ENCODE data around the gene CDX1. TPM values are rescaled to one million over a fixed set of nuclear protein-coding genes. Genes with fewer than 3 reads are reported as not detected.

CDX1 gene
- total RNA-seq, 1 donor from 2014 or later = not detected

GRCh38 chr5:150190987-150191386 lies 24.4 kb downstream of the CDX1 start:
- H2AFZ ChIP-seq (replicated peaks) = no peak overlapping the region

GRCh38 chr5:150192462-150192861 lies 25.9 kb downstream of the CDX1 start:
- Histone ChIP-seq H3K4me1 (peaks cover 9% of the 10 kb centered on the region), H3F3A (ENCODE audit: low read depth) (no peaks in the 10 kb centered on the region), H3K4me2 (no peak overlapping the region), H3K27ac (no peak overlapping the region), H3K9ac (no peak overlapping the region), H3K9me3 (ENCODE audit: low read depth) (no peaks in the 10 kb centered on the region), H4K20me1 (ENCODE audit: low read depth) (peaks cover 5% of the 10 kb centered on the region), H3K4me3 (no peak overlapping the region), H2AFZ (replicated peaks) (no peak overlapping the region), H3K36me3 (no peaks in the 10 kb centered on the region), H3K27me3 (peaks cover 65% of the 10 kb centered on the region), H3K79me2 (ENCODE audit: low read depth) (no peaks in the 10 kb centered on the region)
- no peak overlapping the region for H3K27ac Mint-ChIP-seq
- no peaks in the 10 kb centered on the region for H3K9me3 Mint-ChIP-seq
- H3K4me3 Mint-ChIP-seq = no peak overlapping the region
- H3K4me1 Mint-ChIP-seq = peaks cover 11% of the 10 kb centered on the region
- TF ChIP-seq CTCF (IDR thresholded peaks at IDR 0.05) = no peak
- no peak for TF ChIP-seq EZH2 (IDR thresholded peaks at IDR 0.05)
- no peak for TF ChIP-seq EZH2phosphoT487 (IDR thresholded peaks at IDR 0.05)
- DNase-seq (ENCODE audit: low spot score) = no peak
- peaks cover 38% of the 10 kb centered on the region for H3K27me3 Mint-ChIP-seq (ENCODE audit: insufficient read depth, low read depth)
- no peaks in the 10 kb centered on the region for H3K36me3 Mint-ChIP-seq

More at GRCh38 chr5:150190987-150191386, 24.4 kb downstream of the CDX1 start:
- H3K9me3 ChIP-seq (ENCODE audit: low read depth) = no peaks in the 10 kb centered on the region
- H3K4me3 ChIP-seq = no peak overlapping the region
- no peaks in the 10 kb centered on the region for H3K79me2 ChIP-seq (ENCODE audit: low read depth)
- no peaks in the 10 kb centered on the region for H3F3A ChIP-seq (ENCODE audit: low read depth)
- peaks cover 5% of the 10 kb centered on the region for H4K20me1 ChIP-seq (ENCODE audit: low read depth)
- no peak for DNase-seq (ENCODE audit: low spot score)
- no peak overlapping the region for H3K9ac ChIP-seq
- Mint-ChIP-seq H3K27ac (no peak overlapping the region), H3K27me3 (ENCODE audit: insufficient read depth, low read depth) (peaks cover 42% of the 10 kb centered on the region), H3K4me1 (peaks cover 14% of the 10 kb centered on the region), H3K36me3 (no peaks in the 10 kb centered on the region), H3K4me3 (no peak overlapping the region), H3K9me3 (no peaks in the 10 kb centered on the region)
- no peak overlapping the region for H3K4me2 ChIP-seq
- H3K27me3 ChIP-seq = peaks cover 79% of the 10 kb centered on the region
- peaks cover 12% of the 10 kb centered on the region for H3K4me1 ChIP-seq
- no peaks in the 10 kb centered on the region for H3K36me3 ChIP-seq
- no peak overlapping the region for H3K27ac ChIP-seq
- TF ChIP-seq EZH2phosphoT487 (IDR thresholded peaks at IDR 0.05) = no peak

GRCh38 chr5:150195736-150196485 lies 29.3 kb downstream of the CDX1 start:
- TF ChIP-seq CTCF (IDR thresholded peaks at IDR 0.05) (no peak), EZH2 (IDR thresholded peaks at IDR 0.05) (no peak), EZH2phosphoT487 (IDR thresholded peaks at IDR 0.05) (no peak)
- Histone ChIP-seq H3K4me2 (no peak overlapping the region), H3K9me3 (ENCODE audit: low read depth) (no peaks in the 10 kb centered on the region), H3F3A (ENCODE audit: low read depth) (no peaks in the 10 kb centered on the region), H3K27me3 (peaks cover 39% of the 10 kb centered on the region), H4K20me1 (ENCODE audit: low read depth) (no peaks in the 10 kb centered on the region), H3K4me3 (no peak overlapping the region), H3K79me2 (ENCODE audit: low read depth) (no peaks in the 10 kb centered on the region), H3K9ac (no peak overlapping the region), H2AFZ (replicated peaks) (no peak overlapping the region), H3K36me3 (no peaks in the 10 kb centered on the region), H3K4me1 (no peaks in the 10 kb centered on the region), H3K27ac (no peak overlapping the region)
- Mint-ChIP-seq H3K27ac (no peak overlapping the region), H3K9me3 (no peaks in the 10 kb centered on the region), H3K36me3 (no peaks in the 10 kb centered on the region), H3K27me3 (ENCODE audit: insufficient read depth, low read depth) (peaks cover 24% of the 10 kb centered on the region), H3K4me3 (no peak overlapping the region), H3K4me1 (peaks cover 7% of the 10 kb centered on the region)
- DNase-seq (ENCODE audit: low spot score) = no peak

GRCh38 chr5:150196514-150196913 lies 29.9 kb downstream of the CDX1 start:
- H4K20me1 ChIP-seq (ENCODE audit: low read depth) = no peaks in the 10 kb centered on the region
- H3K9ac ChIP-seq = no peak overlapping the region
- no peaks in the 10 kb centered on the region for H3K9me3 Mint-ChIP-seq
- H3K4me1 Mint-ChIP-seq = peaks cover 5% of the 10 kb centered on the region
- no peaks in the 10 kb centered on the region for H3K9me3 ChIP-seq (ENCODE audit: low read depth)
- peaks cover 33% of the 10 kb centered on the region for H3K27me3 ChIP-seq
- DNase-seq (ENCODE audit: low spot score) = no peak
- H3K4me3 Mint-ChIP-seq = no peak overlapping the region
- no peak overlapping the region for H3K4me2 ChIP-seq
- H3K4me1 ChIP-seq = no peaks in the 10 kb centered on the region
- no peaks in the 10 kb centered on the region for H3K79me2 ChIP-seq (ENCODE audit: low read depth)
- H3F3A ChIP-seq (ENCODE audit: low read depth) = no peaks in the 10 kb centered on the region
- no peak overlapping the region for H3K27ac Mint-ChIP-seq
- H3K36me3 Mint-ChIP-seq = no peaks in the 10 kb centered on the region
- no peak overlapping the region for H2AFZ ChIP-seq (replicated peaks)
- no peak overlapping the region for H3K4me3 ChIP-seq
- no peak for TF ChIP-seq EZH2phosphoT487 (IDR thresholded peaks at IDR 0.05)
- no peak for TF ChIP-seq EZH2 (IDR thresholded peaks at IDR 0.05)
- TF ChIP-seq CTCF (IDR thresholded peaks at IDR 0.05) = no peak
- H3K27me3 Mint-ChIP-seq (ENCODE audit: insufficient read depth, low read depth) = peaks cover 22% of the 10 kb centered on the region
- no peaks in the 10 kb centered on the region for H3K36me3 ChIP-seq
- no peak overlapping the region for H3K27ac ChIP-seq

All from neural progenitor cell (in vitro differentiated cells).